Measurements from ENCODE around the gene TBC1D24. TPM values are rescaled to one million over a fixed set of nuclear protein-coding genes. Genes with fewer than 3 reads are reported as not detected.

The TBC1D24 gene
- total RNA-seq (8.5 and 10.9 TPM in 2 replicates), polyA plus RNA-seq (6.3 and 6.7 TPM in 2 replicates), polyA minus RNA-seq (ENCODE audit: low replicate concordance) (14.7 and 21.0 TPM in 2 replicates)
- polyA plus RNA-seq (2012): 7.5 and 8.3 TPM in 2 replicates

DNA sequence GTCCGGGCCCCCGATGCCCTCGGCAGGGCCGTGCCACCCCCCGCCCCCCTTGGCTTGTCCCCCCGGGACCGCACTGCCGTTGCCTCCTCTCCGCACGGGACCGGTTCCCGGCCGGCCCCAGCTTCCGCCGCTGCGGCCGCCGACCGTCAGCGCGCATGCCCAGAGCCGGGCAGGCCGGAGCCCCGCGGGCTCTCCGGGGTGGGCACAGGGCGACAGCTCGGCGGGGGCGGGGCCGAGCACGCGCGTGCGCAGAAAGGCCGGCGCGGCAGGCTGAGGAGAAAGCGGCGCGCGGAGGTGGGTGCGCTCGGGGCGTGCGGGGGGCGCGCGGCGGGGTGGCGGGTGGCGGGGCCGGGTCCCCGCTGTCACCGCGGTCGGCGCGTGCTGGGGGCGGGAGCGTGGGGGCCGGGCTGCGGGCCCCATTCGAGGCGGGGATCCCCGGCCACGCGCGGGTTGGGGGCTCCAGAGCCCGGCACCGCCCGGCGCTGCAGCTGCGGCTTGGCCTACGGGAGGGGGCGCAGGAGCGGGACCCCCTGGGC is at the start of gene TBC1D24:
Gene TBC1D24, plus strand, starts transcription at position 251 of the 536 bp plus-strand sequence. CDS start 21,022 bp downstream, outside the sequence.
- Histone ChIP-seq H3K4me2 (ENCODE audit: extremely low read depth, insufficient read depth, low read length) (peak within 1 kb of the TSS; percentile 87), H2AFZ (ENCODE audit: low read length) (peak within 1 kb of the TSS; percentile 74), H3K4me1 (ENCODE audit: control insufficient read depth, extremely low read depth, insufficient read depth, low read length) (peaks cover 9% of the 10 kb centered on the region), H3K4me3 (replicated peaks in 1 of 4; ENCODE audit: control extremely low read depth in 1 of 4, insufficient read depth in 1 of 4, low read depth in 3 of 4, low read length in 4 of 4) (peak within 1 kb of the TSS; percentile 59 to 74 (median 70)), H3K79me2 (ENCODE audit: control insufficient read depth, insufficient read depth, low read length) (peaks cover 3% of the 10 kb centered on the region), H3K27me3 (ENCODE audit: control insufficient read depth, insufficient read depth, low read length) (no peaks in the 10 kb centered on the region), H3K36me3 (ENCODE audit: control insufficient read depth, insufficient read depth, low read length) (no peaks in the 10 kb centered on the region), H3K9me3 (ENCODE audit: control insufficient read depth, insufficient read depth, low read depth, low read length) (no peaks in the 10 kb centered on the region), H3K27ac (ENCODE audit: insufficient read depth, low read length) (peak within 1 kb of the TSS; percentile 82), H3K9ac (ENCODE audit: insufficient read depth, low read length) (peak within 1 kb of the TSS; percentile 77), H4K20me1 (ENCODE audit: control insufficient read depth, extremely low read depth, insufficient read depth, low read length) (no peaks in the 10 kb centered on the region)
- TF ChIP-seq EZH2 (IDR thresholded peaks at IDR 0.05; ENCODE audit: low read length, missing control alignments) (no peak), CTCF (conservative IDR thresholded peaks at IDR 0.05 in 1 of 2, IDR thresholded peaks at IDR 0.05 in 1 of 2; ENCODE audit: low read depth in 1 of 2, low read length in 2 of 2) (no peak)
- DNase-seq (ENCODE audit: low read depth in 2 of 2): peak; percentile 62 to 77

- Histone ChIP-seq H3K9ac (ENCODE audit: insufficient read depth, low read length) (no peak overlapping the region), H3K4me3 (replicated peaks in 1 of 4; ENCODE audit: control extremely low read depth in 1 of 4, insufficient read depth in 1 of 4, low read depth in 3 of 4, low read length in 4 of 4) (no peak overlapping the region), H2AFZ (ENCODE audit: low read length) (no peak overlapping the region), H3K27ac (ENCODE audit: insufficient read depth, low read length) (no peak overlapping the region), H3K4me1 (ENCODE audit: control insufficient read depth, extremely low read depth, insufficient read depth, low read length) (peaks cover 5% of the 10 kb centered on the region), H3K79me2 (ENCODE audit: control insufficient read depth, insufficient read depth, low read length) (peaks cover 16% of the 10 kb centered on the region), H3K4me2 (ENCODE audit: extremely low read depth, insufficient read depth, low read length) (no peak overlapping the region), H3K9me3 (ENCODE audit: control insufficient read depth, insufficient read depth, low read depth, low read length) (no peaks in the 10 kb centered on the region), H3K27me3 (ENCODE audit: control insufficient read depth, insufficient read depth, low read length) (no peaks in the 10 kb centered on the region), H3K36me3 (ENCODE audit: control insufficient read depth, insufficient read depth, low read length) (no peaks in the 10 kb centered on the region), H4K20me1 (ENCODE audit: control insufficient read depth, extremely low read depth, insufficient read depth, low read length) (no peaks in the 10 kb centered on the region)
- DNase-seq (ENCODE audit: low read depth in 2 of 2): no peak
- TF ChIP-seq CTCF (conservative IDR thresholded peaks at IDR 0.05 in 1 of 2, IDR thresholded peaks at IDR 0.05 in 1 of 2; ENCODE audit: low read depth in 1 of 2, low read length in 2 of 2) (no peak), EZH2 (IDR thresholded peaks at IDR 0.05; ENCODE audit: low read length, missing control alignments) (no peak)
Measured at GRCh38 chr16:2425825-2426430, 49.0 kb upstream of the TBC1D24 start.

DNA sequence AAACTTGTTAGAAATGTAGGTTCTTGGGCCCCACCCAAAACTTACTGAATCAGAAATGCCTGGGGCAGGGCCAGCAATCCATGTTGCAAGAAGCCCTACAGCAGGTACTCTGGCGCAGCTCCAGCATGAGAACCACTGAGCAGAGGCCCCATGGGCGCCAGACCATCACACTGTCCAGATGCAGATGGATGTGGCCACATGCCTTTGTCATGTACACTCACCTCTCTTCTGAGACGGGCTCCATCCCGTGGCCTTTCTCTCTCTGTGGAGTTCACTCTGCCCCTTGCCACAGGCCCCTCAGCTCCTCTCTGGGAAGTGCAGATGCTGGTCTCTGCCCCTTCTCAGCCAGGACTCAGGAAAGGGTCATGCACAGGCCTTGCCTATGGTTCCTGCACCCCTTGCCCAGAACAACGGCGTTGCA is 48.0 kb upstream of the TBC1D24 start:
- H3K9me3 ChIP-seq (ENCODE audit: control insufficient read depth, insufficient read depth, low read depth, low read length): no peaks in the 10 kb centered on the region
- no peaks in the 10 kb centered on the region for H4K20me1 ChIP-seq (ENCODE audit: control insufficient read depth, extremely low read depth, insufficient read depth, low read length)
- no peak overlapping the region for H3K4me3 ChIP-seq (replicated peaks in 1 of 4; ENCODE audit: control extremely low read depth in 1 of 4, insufficient read depth in 1 of 4, low read depth in 3 of 4, low read length in 4 of 4)
- H3K36me3 ChIP-seq (ENCODE audit: control insufficient read depth, insufficient read depth, low read length): no peaks in the 10 kb centered on the region
- peaks cover 22% of the 10 kb centered on the region for H3K79me2 ChIP-seq (ENCODE audit: control insufficient read depth, insufficient read depth, low read length)
- no peak overlapping the region for H3K27ac ChIP-seq (ENCODE audit: insufficient read depth, low read length)
- no peak for DNase-seq (ENCODE audit: low read depth in 2 of 2)
- no peak overlapping the region for H3K4me2 ChIP-seq (ENCODE audit: extremely low read depth, insufficient read depth, low read length)
- peaks cover 7% of the 10 kb centered on the region for H3K4me1 ChIP-seq (ENCODE audit: control insufficient read depth, extremely low read depth, insufficient read depth, low read length)
- H2AFZ ChIP-seq (ENCODE audit: low read length): no peak overlapping the region
- H3K27me3 ChIP-seq (ENCODE audit: control insufficient read depth, insufficient read depth, low read length): no peaks in the 10 kb centered on the region
- H3K9ac ChIP-seq (ENCODE audit: insufficient read depth, low read length): no peak overlapping the region
- TF ChIP-seq EZH2 (IDR thresholded peaks at IDR 0.05; ENCODE audit: low read length, missing control alignments) (no peak), CTCF (conservative IDR thresholded peaks at IDR 0.05 in 1 of 2, IDR thresholded peaks at IDR 0.05 in 1 of 2; ENCODE audit: low read depth in 1 of 2, low read length in 2 of 2) (no peak)
